Gastroesophageal sphincter (tissue), 3 donors: ENCODE data around the gene CCSER1.

ENCODE experiments used
- EP300 ChIP-seq: sonication (generic); formaldehyde crosslinking; IDR thresholded peaks from one replicate; pipeline ENCODE4 v1.6.1; 2017; ENCODE audit warnings: antibody characterized with exemption, mild to moderate bottlenecking
- POLR2A ChIP-seq, 2 donors: fragments of 450-650 bp; IDR thresholded peaks; one replicate each; pipeline ENCODE4 v1.6.1; 2017; ENCODE audit warnings: antibody characterized with exemption in 2 of 2, mild to moderate bottlenecking in 2 of 2, moderate library complexity in 1 of 2
- TF ChIP-seq, protein P1 (sequence below), 4 experiments: fragments of 200-600 bp in 2 of 4; fragments of 450-650 bp in 2 of 4; sonication (generic) in 1 of 4; IDR thresholded peaks; one replicate each; pipeline ENCODE4 v1.5.1; 2017 to 2019; ENCODE audit warnings: antibody characterized with exemption in 4 of 4, mild to moderate bottlenecking in 2 of 4, moderate library complexity in 2 of 4

DNA sequence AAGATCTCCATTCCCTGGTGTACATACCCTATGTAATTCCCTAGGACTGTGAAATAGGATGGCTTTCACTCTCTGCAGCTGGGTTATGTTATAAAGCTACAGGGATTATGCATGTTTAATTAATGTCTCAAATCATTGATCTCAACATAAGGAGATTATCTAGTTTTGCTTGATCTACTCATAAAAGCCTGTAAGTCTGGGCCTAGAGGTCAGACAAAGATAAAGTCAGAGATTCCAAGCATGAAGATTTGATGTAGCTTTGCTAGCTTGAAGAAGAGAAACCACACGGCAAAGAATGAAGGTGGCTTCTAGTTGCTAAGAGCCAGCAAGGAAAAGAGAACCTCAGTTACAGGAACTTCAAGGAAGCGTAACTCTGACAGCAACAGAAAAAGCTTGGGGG lies 456.9 kb downstream of the CCSER1 start:
- TF ChIP-seq, protein P1, sequence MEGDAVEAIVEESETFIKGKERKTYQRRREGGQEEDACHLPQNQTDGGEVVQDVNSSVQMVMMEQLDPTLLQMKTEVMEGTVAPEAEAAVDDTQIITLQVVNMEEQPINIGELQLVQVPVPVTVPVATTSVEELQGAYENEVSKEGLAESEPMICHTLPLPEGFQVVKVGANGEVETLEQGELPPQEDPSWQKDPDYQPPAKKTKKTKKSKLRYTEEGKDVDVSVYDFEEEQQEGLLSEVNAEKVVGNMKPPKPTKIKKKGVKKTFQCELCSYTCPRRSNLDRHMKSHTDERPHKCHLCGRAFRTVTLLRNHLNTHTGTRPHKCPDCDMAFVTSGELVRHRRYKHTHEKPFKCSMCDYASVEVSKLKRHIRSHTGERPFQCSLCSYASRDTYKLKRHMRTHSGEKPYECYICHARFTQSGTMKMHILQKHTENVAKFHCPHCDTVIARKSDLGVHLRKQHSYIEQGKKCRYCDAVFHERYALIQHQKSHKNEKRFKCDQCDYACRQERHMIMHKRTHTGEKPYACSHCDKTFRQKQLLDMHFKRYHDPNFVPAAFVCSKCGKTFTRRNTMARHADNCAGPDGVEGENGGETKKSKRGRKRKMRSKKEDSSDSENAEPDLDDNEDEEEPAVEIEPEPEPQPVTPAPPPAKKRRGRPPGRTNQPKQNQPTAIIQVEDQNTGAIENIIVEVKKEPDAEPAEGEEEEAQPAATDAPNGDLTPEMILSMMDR (IDR thresholded peaks at IDR 0.05) = no peak
- TF ChIP-seq EP300 = no peak
- TF ChIP-seq POLR2A (IDR thresholded peaks at IDR 0.05) = no peak
